HCT116 (cell line): ENCODE results near the gene OAS2. TPM values are rescaled to one million over a fixed set of nuclear protein-coding genes. Genes with fewer than 3 reads are reported as not detected.

Source experiments
- ATAC-seq: fragments of 200-7000 bp; cut with Tn5 transposase; 2 replicates; pipeline ENCODE4 v1.9.1; 2020; ENCODE audit warnings: mild to moderate bottlenecking, moderate library complexity
- BruUV-seq: library from RNA; stranded (reverse); fragments of 400-500 nt; replicated peaks from 2 replicates; lab custom pipeline; 2021; lab: Mats Ljungman, UMichigan
- CTCF ChIA-PET: fragments of 300-600 bp; sonication (Branson Sonifier 250); formaldehyde crosslinking; loops from one replicate; lab custom pipeline; 2021; ENCODE audit warnings: antibody characterized with exemption; lab: Charles Lee
- POLR2A ChIA-PET: fragments of 300-600, 350-600 bp; sonication (Branson Sonifier 250); formaldehyde crosslinking; loops from one replicate; lab custom pipeline; 2021; ENCODE audit warnings: antibody characterized with exemption; lab: Charles Lee
- RAD21 ChIA-PET, 2 experiments: fragments of 300-600 bp; sonication (Branson Sonifier 250); formaldehyde crosslinking; loops; one replicate each; lab custom pipeline; 2023; ENCODE audit warnings: low total read pairs in 2 of 2; ENCODE audit not compliant: uncharacterized antibody in 2 of 2, unreplicated experiment in 2 of 2, low non-redundant PET in 1 of 2; lab: Charles Lee
- DNase-seq: peaks from one replicate; pipeline ENCODE4 v3.0.0-alpha.2; 2010; ENCODE audit warnings: low read depth, low spot score
- H2AFZ ChIP-seq: fragments of 200-600 bp; shearing (Covaris generic), sonication (generic); 2 replicates; pipeline ENCODE4 v1.6.1; 2017; ENCODE audit warnings: low read depth, mixed run types, mixed read lengths, antibody characterized with exemption, low read length; ENCODE audit not compliant: poor library complexity, severe bottlenecking
- H3K27ac ChIP-seq: 2 replicates; pipeline ENCODE4 v1.5.1; 2012; ENCODE audit warnings: low read depth, low read length
- H3K27me3 ChIP-seq: fragments of 200-600 bp; sonication (generic); 2 replicates; pipeline ENCODE4 v1.6.1; 2016; ENCODE audit warnings: mixed run types, low read length, mixed read lengths; ENCODE audit not compliant: insufficient read depth
- H3K36me3 ChIP-seq, 2 experiments: fragments of 200-500 bp in 1 of 2; fragments of 200-600 bp in 1 of 2; sonication (Bioruptor generic) in 1 of 2; sonication (generic) in 1 of 2; 2 replicates each; pipeline versions ENCODE4 v1.5.1 to v1.6.1; 2014 to 2016; ENCODE audit warnings: low read length in 2 of 2, inconsistent platforms in 1 of 2, mixed read lengths in 1 of 2, mixed run types in 1 of 2; ENCODE audit not compliant: insufficient read depth in 2 of 2, control insufficient read depth in 1 of 2
- H3K4me1 ChIP-seq, 2 experiments: fragments of 200-600 bp in 1 of 2; sonication (generic) in 1 of 2; 2 replicates each; pipeline versions ENCODE4 v1.5.1 to v1.6.1; 2012 to 2017; ENCODE audit warnings: low read length in 2 of 2, inconsistent platforms in 1 of 2, mild to moderate bottlenecking in 1 of 2, mixed read lengths in 1 of 2, mixed run types in 1 of 2, moderate library complexity in 1 of 2; ENCODE audit not compliant: insufficient read depth in 2 of 2, control insufficient read depth in 1 of 2
- H3K4me2 ChIP-seq: fragments of 200-600 bp; sonication (generic); 2 replicates; pipeline ENCODE4 v1.6.1; 2017; ENCODE audit warnings: mixed run types, low read length, mixed read lengths
- H3K4me3 ChIP-seq, 2 experiments: fragments of 200-600 bp in 1 of 2; sonication (generic) in 1 of 2; replicated peaks in 1 of 2; 2 replicates each; pipeline ENCODE4 v1.5.1; 2011 to 2016; ENCODE audit warnings: low read length in 2 of 2, control low read depth in 1 of 2, low read depth in 1 of 2, mild to moderate bottlenecking in 1 of 2, mixed read lengths in 1 of 2, mixed run types in 1 of 2
- H3K79me2 ChIP-seq: fragments of 200-600 bp; sonication (generic); 2 replicates; pipeline ENCODE4 v1.6.1; 2017; ENCODE audit warnings: mild to moderate bottlenecking, mixed run types, low read length, moderate library complexity, mixed read lengths; ENCODE audit not compliant: insufficient read depth
- H3K9ac ChIP-seq: fragments of 200-600 bp; sonication (generic); 2 replicates; pipeline ENCODE4 v1.6.1; 2016; ENCODE audit warnings: low read length, mixed read lengths
- H3K9me2 ChIP-seq: fragments of 200-600 bp; sonication (generic), shearing (Covaris generic); 2 replicates; pipeline ENCODE4 v1.6.1; 2017; ENCODE audit warnings: mixed run types, mild to moderate bottlenecking, moderate library complexity; ENCODE audit not compliant: insufficient read depth
- H3K9me3 ChIP-seq, 2 experiments: fragments of 200-500 bp in 1 of 2; fragments of 200-600 bp in 1 of 2; sonication (Bioruptor generic) in 1 of 2; sonication (generic) in 1 of 2; 2 replicates each; pipeline ENCODE4 v1.6.1; 2014 to 2017; ENCODE audit warnings: low read length in 2 of 2, mixed read lengths in 2 of 2, inconsistent platforms in 1 of 2, low read depth in 1 of 2, mild to moderate bottlenecking in 1 of 2, mixed run types in 1 of 2, moderate library complexity in 1 of 2; ENCODE audit not compliant: control insufficient read depth in 1 of 2, insufficient read depth in 1 of 2
- H4K20me1 ChIP-seq: fragments of 200-600 bp; sonication (generic), shearing (Covaris generic); 2 replicates; pipeline ENCODE4 v1.6.1; 2017; ENCODE audit warnings: mixed run types, mild to moderate bottlenecking, moderate library complexity; ENCODE audit not compliant: insufficient read depth
- CBX3 ChIP-seq: IDR thresholded peaks from 2 replicates; pipeline ENCODE4 v1.6.1; 2012; ENCODE audit warnings: low read depth
- ELF1 ChIP-seq: IDR thresholded peaks from 2 replicates; pipeline ENCODE4 v1.6.1; 2012; ENCODE audit warnings: low read depth, borderline replicate concordance
- EZH2phosphoT487 ChIP-seq: fragments of 200-600 bp; IDR thresholded peaks from 2 replicates; pipeline ENCODE4 v1.6.1; 2018; ENCODE audit warnings: antibody characterized with exemption, borderline replicate concordance
- FOSL1 ChIP-seq: IDR thresholded peaks from 2 replicates; pipeline ENCODE4 v1.6.1; 2012; ENCODE audit warnings: low read depth
- JUND ChIP-seq: IDR thresholded peaks from 2 replicates; pipeline ENCODE4 v1.6.1; 2012
- POLR2AphosphoS5 ChIP-seq: IDR thresholded peaks from 2 replicates; pipeline ENCODE4 v1.6.1; 2011; ENCODE audit warnings: mild to moderate bottlenecking, low read depth, low read length, moderate library complexity
- RAD21 ChIP-seq: IDR thresholded peaks from 2 replicates; pipeline ENCODE4 v1.6.1; 2012; ENCODE audit warnings: low read depth, mild to moderate bottlenecking
- REST ChIP-seq: IDR thresholded peaks from 2 replicates; pipeline ENCODE4 v1.6.1; 2012; ENCODE audit warnings: low read depth
- SIN3A ChIP-seq: IDR thresholded peaks from 2 replicates; pipeline ENCODE4 v1.6.1; 2012; ENCODE audit warnings: low read depth
- SP1 ChIP-seq: IDR thresholded peaks from 2 replicates; pipeline ENCODE4 v1.6.1; 2012; ENCODE audit warnings: low read depth
- SRF ChIP-seq: IDR thresholded peaks from 2 replicates; pipeline ENCODE4 v1.6.1; 2012; ENCODE audit warnings: low read depth
- TCF7L2 ChIP-seq: IDR thresholded peaks from 2 replicates; pipeline ENCODE4 v1.7.0; 2011; ENCODE audit warnings: borderline replicate concordance, inconsistent platforms; ENCODE audit not compliant: insufficient read depth, insufficient read length; ENCODE audit errors: extremely low read depth
- YY1 ChIP-seq: IDR thresholded peaks from 2 replicates; pipeline ENCODE4 v1.6.1; 2011; ENCODE audit warnings: low read length, low read depth, moderate library complexity, mild to moderate bottlenecking; ENCODE audit not compliant: insufficient replicate concordance; ENCODE audit errors: extremely low read depth
- ZFX ChIP-seq: fragments of 450-650 bp; IDR thresholded peaks from 2 replicates; pipeline ENCODE4 v1.6.1; 2017
- intact Hi-C: fragments of 100-400 bp; cut with micrococcal nuclease; formaldehyde crosslinking; loops from 2 replicates; pipeline ENCODE4 v1.10.0; 2022
- total RNA-seq: library from RNA; stranded (reverse); gene quantifications from one replicate; pipeline ENCODE4 v1.2.1, GENCODE V29; 2021; ENCODE audit not compliant: unreplicated experiment
- TF ChIP-seq, protein P1 (sequence below): IDR thresholded peaks from 2 replicates; pipeline ENCODE4 v1.6.1; 2012
- TF ChIP-seq, protein P2 (sequence below): IDR thresholded peaks from 2 replicates; pipeline ENCODE4 v1.6.1; 2012

Gene OAS2
- total RNA-seq, 1 experiment from 2014 or later, result 0.30 TPM

- Histone ChIP-seq H3K4me2 (no peak overlapping the region), H3K36me3 (peaks cover 0 to 7% of the 10 kb centered on the region in 2 experiments; a peak in 1 of 4 replicates), H3K4me3 (no peak overlapping the region), H3K27ac (no peak overlapping the region), H2AFZ (no peak overlapping the region), H3K9me2 (no peaks in the 10 kb centered on the region), H3K9me3 (no peaks in the 10 kb centered on the region), H3K27me3 (no peaks in the 10 kb centered on the region), H3K9ac (no peak overlapping the region), H4K20me1 (no peaks in the 10 kb centered on the region), H3K79me2 (no peaks in the 10 kb centered on the region), H3K4me1 (no peaks in the 10 kb centered on the region)
- ChIA-PET RAD21 (no interaction called here), POLR2A (no interaction called here), CTCF (no interaction called here)
- TF ChIP-seq CBX3 (no peak), SP1 (no peak), SIN3A (no peak), REST (no peak), TCF7L2 (no peak), YY1 (no peak), JUND (no peak), ZFX (no peak), FOSL1 (no peak), EZH2phosphoT487 (no peak), ELF1 (no peak), RAD21 (no peak), SRF (no peak), POLR2AphosphoS5 (no peak)
- TF ChIP-seq, protein P1, sequence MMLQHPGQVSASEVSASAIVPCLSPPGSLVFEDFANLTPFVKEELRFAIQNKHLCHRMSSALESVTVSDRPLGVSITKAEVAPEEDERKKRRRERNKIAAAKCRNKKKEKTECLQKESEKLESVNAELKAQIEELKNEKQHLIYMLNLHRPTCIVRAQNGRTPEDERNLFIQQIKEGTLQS, result no peak
- TF ChIP-seq, protein P2, sequence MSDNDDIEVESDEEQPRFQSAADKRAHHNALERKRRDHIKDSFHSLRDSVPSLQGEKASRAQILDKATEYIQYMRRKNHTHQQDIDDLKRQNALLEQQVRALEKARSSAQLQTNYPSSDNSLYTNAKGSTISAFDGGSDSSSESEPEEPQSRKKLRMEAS, result no peak
- ATAC-seq (no peak), DNase-seq (no peak)
- no TSS peak for BruUV-seq
- intact Hi-C loops, result no loop called here
Observed at GRCh38 chr12:112963227-112963861, 15.0 kb upstream of the OAS2 start.
